SH-SY5Y (cell line): ENCODE data around the gene ARHGEF28.

Source experiments
- GATA2 ChIP-seq: IDR thresholded peaks from 2 replicates; pipeline ENCODE4 v1.6.1; 2011; ENCODE audit warnings: mild to moderate bottlenecking, low read depth, low read length
- GATA3 ChIP-seq: IDR thresholded peaks from 2 replicates; pipeline ENCODE4 v1.6.1; 2011; ENCODE audit warnings: low read depth, mild to moderate bottlenecking, low read length, moderate library complexity

GRCh38 chr5:73954381-73954780 is 328.4 kb downstream of the ARHGEF28 start:
- TF ChIP-seq GATA2 (no peak), GATA3 (no peak)
